ENCODE data around the gene RPL3.

The RPL3 gene

GRCh38 chr22:39283322-39284141, 35.9 kb downstream of the RPL3 start:
- H3K18ac ChIP-seq (ENCODE audit: low read length), result no peak overlapping the region
- H3K4me3 ChIP-seq (ENCODE audit: low read depth, low read length), result no peak overlapping the region
- H3K4ac ChIP-seq (ENCODE audit: low read depth, low read length), result no peak overlapping the region
- no peak overlapping the region for H4K12ac ChIP-seq (ENCODE audit: low read depth, low read length)
- no peak overlapping the region for H3K4me2 ChIP-seq (ENCODE audit: low read length)
- peaks cover 7% of the 10 kb centered on the region for H3K79me1 ChIP-seq (ENCODE audit: low read length)
- no peaks in the 10 kb centered on the region for H3K27me3 ChIP-seq (ENCODE audit: insufficient read depth, low read length)
- peak; percentile 97 to 98 for DNase-seq
- H4K8ac ChIP-seq (ENCODE audit: low read depth, low read length), result peak overlapping the region; percentile 39
- peaks cover 18 to 24% of the 10 kb centered on the region in 2 experiments for H3K4me1 ChIP-seq (ENCODE audit: control insufficient read depth in 1 of 2, insufficient read depth in 2 of 2, low read length in 2 of 2)
- H2AFZ ChIP-seq (ENCODE audit: insufficient read depth, low read length, poor library complexity), result no peak overlapping the region
- H3K9ac ChIP-seq (ENCODE audit: low read length), result no peak overlapping the region
- peak overlapping the region; percentile 16 for H3K14ac ChIP-seq (ENCODE audit: low read length)
- no peaks in the 10 kb centered on the region for H3K9me3 ChIP-seq (ENCODE audit: insufficient read depth, low read depth, low read length)
- H2AK5ac ChIP-seq (ENCODE audit: low read length), result peak overlapping the region; percentile 18
- no peaks in the 10 kb centered on the region for H3K36me3 ChIP-seq (ENCODE audit: control insufficient read depth in 1 of 2, insufficient read depth in 2 of 2, low read length in 2 of 2)
- H3K79me2 ChIP-seq (ENCODE audit: control insufficient read depth, insufficient read depth, low read length, poor library complexity), result no peaks in the 10 kb centered on the region
- no CpG with 5 or more reads among the region's 27 CpGs for WGBS (ENCODE audit: extremely low coverage, insufficient coverage, insufficient read length)
- H3K23ac ChIP-seq (ENCODE audit: low read length), result no peak overlapping the region
- no peak overlapping the region for H3K27ac ChIP-seq (ENCODE audit: low read depth, low read length)
- H2BK5ac ChIP-seq (ENCODE audit: low read depth, low read length, poor library complexity), result no peak overlapping the region
- peak overlapping the region; percentile 34 for H4K91ac ChIP-seq (ENCODE audit: low read depth, low read length)
- H2BK120ac ChIP-seq (ENCODE audit: insufficient read depth, low read length, poor library complexity), result peak overlapping the region; percentile 9
- peak overlapping the region; percentile 15 for H2BK12ac ChIP-seq (ENCODE audit: low read length)

GRCh38 chr22:39282645-39283321, 36.6 kb downstream of the RPL3 start:
- WGBS (ENCODE audit: extremely low coverage, insufficient coverage, insufficient read length), result no CpG with 5 or more reads among the region's 9 CpGs
- Histone ChIP-seq H2BK12ac (ENCODE audit: low read length) (peak overlapping the region; percentile 20), H3K79me1 (ENCODE audit: low read length) (peaks cover 7% of the 10 kb centered on the region), H3K18ac (ENCODE audit: low read length) (no peak overlapping the region), H3K36me3 (ENCODE audit: control insufficient read depth in 1 of 2, insufficient read depth in 2 of 2, low read length in 2 of 2) (no peaks in the 10 kb centered on the region), H2BK5ac (ENCODE audit: low read depth, low read length, poor library complexity) (no peak overlapping the region), H3K4me1 (ENCODE audit: control insufficient read depth in 1 of 2, insufficient read depth in 2 of 2, low read length in 2 of 2) (peaks cover 18 to 24% of the 10 kb centered on the region in 2 experiments), H3K4me2 (ENCODE audit: low read length) (no peak overlapping the region), H3K4ac (ENCODE audit: low read depth, low read length) (no peak overlapping the region), H3K23ac (ENCODE audit: low read length) (no peak overlapping the region), H2AK5ac (ENCODE audit: low read length) (peak overlapping the region; percentile 42), H4K8ac (ENCODE audit: low read depth, low read length) (peak overlapping the region; percentile 39), H3K27ac (ENCODE audit: low read depth, low read length) (no peak overlapping the region), H2BK120ac (ENCODE audit: insufficient read depth, low read length, poor library complexity) (peak overlapping the region; percentile 9), H3K9me3 (ENCODE audit: insufficient read depth, low read depth, low read length) (no peaks in the 10 kb centered on the region), H4K12ac (ENCODE audit: low read depth, low read length) (no peak overlapping the region), H4K91ac (ENCODE audit: low read depth, low read length) (peak overlapping the region; percentile 34), H3K14ac (ENCODE audit: low read length) (peak overlapping the region; percentile 16), H2AFZ (ENCODE audit: insufficient read depth, low read length, poor library complexity) (no peak overlapping the region), H3K27me3 (ENCODE audit: insufficient read depth, low read length) (no peaks in the 10 kb centered on the region), H3K79me2 (ENCODE audit: control insufficient read depth, insufficient read depth, low read length, poor library complexity) (no peaks in the 10 kb centered on the region), H3K9ac (ENCODE audit: low read length) (no peak overlapping the region), H3K4me3 (ENCODE audit: low read depth, low read length) (no peak overlapping the region)
- DNase-seq, result no peak

- Histone ChIP-seq H3K4me3 (ENCODE audit: low read depth, low read length) (no peak overlapping the region), H2BK120ac (ENCODE audit: insufficient read depth, low read length, poor library complexity) (no peak overlapping the region), H3K79me2 (ENCODE audit: control insufficient read depth, insufficient read depth, low read length, poor library complexity) (no peaks in the 10 kb centered on the region), H4K12ac (ENCODE audit: low read depth, low read length) (no peak overlapping the region), H2BK5ac (ENCODE audit: low read depth, low read length, poor library complexity) (no peak overlapping the region), H4K91ac (ENCODE audit: low read depth, low read length) (no peak overlapping the region), H3K27me3 (ENCODE audit: insufficient read depth, low read length) (no peaks in the 10 kb centered on the region), H3K14ac (ENCODE audit: low read length) (no peak overlapping the region), H3K23ac (ENCODE audit: low read length) (no peak overlapping the region), H3K4ac (ENCODE audit: low read depth, low read length) (no peak overlapping the region), H2BK12ac (ENCODE audit: low read length) (no peak overlapping the region), H3K4me1 (ENCODE audit: control insufficient read depth in 1 of 2, insufficient read depth in 2 of 2, low read length in 2 of 2) (peaks cover 11 to 16% of the 10 kb centered on the region in 2 experiments), H3K9ac (ENCODE audit: low read length) (no peak overlapping the region), H2AK5ac (ENCODE audit: low read length) (no peak overlapping the region), H3K79me1 (ENCODE audit: low read length) (peaks cover 7% of the 10 kb centered on the region), H3K27ac (ENCODE audit: low read depth, low read length) (no peak overlapping the region), H3K9me3 (ENCODE audit: insufficient read depth, low read depth, low read length) (no peaks in the 10 kb centered on the region), H3K36me3 (ENCODE audit: control insufficient read depth in 1 of 2, insufficient read depth in 2 of 2, low read length in 2 of 2) (no peaks in the 10 kb centered on the region), H3K4me2 (ENCODE audit: low read length) (no peak overlapping the region), H2AFZ (ENCODE audit: insufficient read depth, low read length, poor library complexity) (no peak overlapping the region), H4K8ac (ENCODE audit: low read depth, low read length) (no peak overlapping the region), H3K18ac (ENCODE audit: low read length) (no peak overlapping the region)
- DNase-seq, result no peak
- WGBS (ENCODE audit: extremely low coverage, insufficient coverage, insufficient read length), result no CpG with 5 or more reads among the region's 6 CpGs
Measured at GRCh38 chr22:39281126-39281525, 38.3 kb downstream of the RPL3 start.

- Histone ChIP-seq H4K12ac (ENCODE audit: low read depth, low read length) (no peak overlapping the region), H3K18ac (ENCODE audit: low read length) (no peak overlapping the region), H4K8ac (ENCODE audit: low read depth, low read length) (no peak overlapping the region), H3K9me3 (ENCODE audit: insufficient read depth, low read depth, low read length) (peaks cover 2% of the 10 kb centered on the region), H3K4me2 (ENCODE audit: low read length) (no peak overlapping the region), H3K36me3 (ENCODE audit: control insufficient read depth in 1 of 2, insufficient read depth in 2 of 2, low read length in 2 of 2) (no peaks in the 10 kb centered on the region), H3K9ac (ENCODE audit: low read length) (no peak overlapping the region), H3K79me2 (ENCODE audit: control insufficient read depth, insufficient read depth, low read length, poor library complexity) (no peaks in the 10 kb centered on the region), H3K14ac (ENCODE audit: low read length) (no peak overlapping the region), H2BK12ac (ENCODE audit: low read length) (no peak overlapping the region), H2AFZ (ENCODE audit: insufficient read depth, low read length, poor library complexity) (no peak overlapping the region), H2BK5ac (ENCODE audit: low read depth, low read length, poor library complexity) (no peak overlapping the region), H3K27me3 (ENCODE audit: insufficient read depth, low read length) (no peaks in the 10 kb centered on the region), H3K79me1 (ENCODE audit: low read length) (peaks cover 7% of the 10 kb centered on the region), H3K23ac (ENCODE audit: low read length) (no peak overlapping the region), H2AK5ac (ENCODE audit: low read length) (no peak overlapping the region), H3K4ac (ENCODE audit: low read depth, low read length) (no peak overlapping the region), H3K4me3 (ENCODE audit: low read depth, low read length) (no peak overlapping the region), H4K91ac (ENCODE audit: low read depth, low read length) (no peak overlapping the region), H3K4me1 (ENCODE audit: control insufficient read depth in 1 of 2, insufficient read depth in 2 of 2, low read length in 2 of 2) (peaks cover 11 to 16% of the 10 kb centered on the region in 2 experiments), H2BK120ac (ENCODE audit: insufficient read depth, low read length, poor library complexity) (no peak overlapping the region), H3K27ac (ENCODE audit: low read depth, low read length) (no peak overlapping the region)
- DNase-seq, result no peak
- WGBS (ENCODE audit: extremely low coverage, insufficient coverage, insufficient read length), result no CpG with 5 or more reads among the region's 7 CpGs
Measured at GRCh38 chr22:39280250-39280649, 39.2 kb downstream of the RPL3 start.

Data from trophoblast cell (in vitro differentiated cells and primary cell).